ENCODE data around the gene P2RY8. TPM values are rescaled to one million over a fixed set of nuclear protein-coding genes. Genes with fewer than 3 reads are reported as not detected.
A peak's percentile ranks its signal among the peaks of the same experiment; 100 is the strongest.

Gene P2RY8
- total and polyA plus RNA-seq, 10 of the 15 experiments (the other 5 are each of a cell fraction or from before 2014, with no cell fraction given) = 2.0 to 64.4 (median 36.5) TPM

DNA sequence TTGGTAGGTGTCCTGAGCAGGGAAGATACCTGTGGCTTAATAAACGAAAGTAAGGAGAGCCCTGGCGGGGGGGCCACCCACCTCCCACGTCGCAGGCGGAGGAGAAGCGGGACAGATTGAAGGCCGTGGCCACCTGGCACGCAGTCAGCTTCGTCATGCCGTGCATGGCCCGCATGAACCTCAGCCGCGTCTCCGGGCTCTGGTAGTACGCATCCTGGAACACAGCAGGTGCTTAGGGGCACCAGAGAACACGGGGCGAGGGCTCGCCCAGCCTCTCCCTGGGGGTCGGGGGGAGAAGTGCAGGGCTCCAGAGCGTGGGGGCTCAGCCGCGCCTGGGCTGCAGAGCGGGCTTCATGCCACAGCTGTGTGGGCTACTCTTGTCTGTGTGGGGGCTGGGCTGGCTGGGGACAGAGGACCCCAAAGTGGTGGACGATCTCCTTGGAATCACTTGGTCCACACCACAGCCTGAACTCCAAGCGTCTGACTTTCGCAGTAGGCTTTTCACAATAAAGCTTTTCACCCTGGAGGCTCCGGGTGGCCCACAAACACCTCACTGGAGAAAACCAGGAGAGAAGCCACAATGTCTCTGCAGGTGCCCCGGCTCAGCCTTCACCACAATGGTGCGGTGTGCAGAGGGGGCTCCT lies 118.0 kb downstream of the P2RY8 start:
- ChIA-PET CTCF (no interaction called here), POLR2A (no interaction called here), RAD21 (ENCODE audit: unreplicated experiment) (no interaction called here), SMC1A (ENCODE audit: uncharacterized antibody, unreplicated experiment) (no interaction called here)
- 96% methylated on average over 25 of the region's 29 CpGs for WGBS (ENCODE audit: insufficient coverage, insufficient replicate concordance, low lambda C conversion rate, missing lambda C conversion rate)
- FAIRE-seq (no peak), ATAC-seq (no peak), DNase-seq (ENCODE audit: low read depth, low spot score) (no peak)
- no peak for TF ChIP-seq BMI1 (IDR thresholded peaks at IDR 0.05; ENCODE audit: borderline replicate concordance)
- TF ChIP-seq, protein P1, sequence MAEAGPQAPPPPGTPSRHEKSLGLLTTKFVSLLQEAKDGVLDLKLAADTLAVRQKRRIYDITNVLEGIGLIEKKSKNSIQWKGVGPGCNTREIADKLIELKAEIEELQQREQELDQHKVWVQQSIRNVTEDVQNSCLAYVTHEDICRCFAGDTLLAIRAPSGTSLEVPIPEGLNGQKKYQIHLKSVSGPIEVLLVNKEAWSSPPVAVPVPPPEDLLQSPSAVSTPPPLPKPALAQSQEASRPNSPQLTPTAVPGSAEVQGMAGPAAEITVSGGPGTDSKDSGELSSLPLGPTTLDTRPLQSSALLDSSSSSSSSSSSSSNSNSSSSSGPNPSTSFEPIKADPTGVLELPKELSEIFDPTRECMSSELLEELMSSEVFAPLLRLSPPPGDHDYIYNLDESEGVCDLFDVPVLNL (IDR thresholded peaks at IDR 0.05; ENCODE audit: low read depth, low read length) = no peak
- TF ChIP-seq, protein P2, sequence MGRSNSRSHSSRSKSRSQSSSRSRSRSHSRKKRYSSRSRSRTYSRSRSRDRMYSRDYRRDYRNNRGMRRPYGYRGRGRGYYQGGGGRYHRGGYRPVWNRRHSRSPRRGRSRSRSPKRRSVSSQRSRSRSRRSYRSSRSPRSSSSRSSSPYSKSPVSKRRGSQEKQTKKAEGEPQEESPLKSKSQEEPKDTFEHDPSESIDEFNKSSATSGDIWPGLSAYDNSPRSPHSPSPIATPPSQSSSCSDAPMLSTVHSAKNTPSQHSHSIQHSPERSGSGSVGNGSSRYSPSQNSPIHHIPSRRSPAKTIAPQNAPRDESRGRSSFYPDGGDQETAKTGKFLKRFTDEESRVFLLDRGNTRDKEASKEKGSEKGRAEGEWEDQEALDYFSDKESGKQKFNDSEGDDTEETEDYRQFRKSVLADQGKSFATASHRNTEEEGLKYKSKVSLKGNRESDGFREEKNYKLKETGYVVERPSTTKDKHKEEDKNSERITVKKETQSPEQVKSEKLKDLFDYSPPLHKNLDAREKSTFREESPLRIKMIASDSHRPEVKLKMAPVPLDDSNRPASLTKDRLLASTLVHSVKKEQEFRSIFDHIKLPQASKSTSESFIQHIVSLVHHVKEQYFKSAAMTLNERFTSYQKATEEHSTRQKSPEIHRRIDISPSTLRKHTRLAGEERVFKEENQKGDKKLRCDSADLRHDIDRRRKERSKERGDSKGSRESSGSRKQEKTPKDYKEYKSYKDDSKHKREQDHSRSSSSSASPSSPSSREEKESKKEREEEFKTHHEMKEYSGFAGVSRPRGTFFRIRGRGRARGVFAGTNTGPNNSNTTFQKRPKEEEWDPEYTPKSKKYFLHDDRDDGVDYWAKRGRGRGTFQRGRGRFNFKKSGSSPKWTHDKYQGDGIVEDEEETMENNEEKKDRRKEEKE (IDR thresholded peaks at IDR 0.05) = no peak
- peak; percentile 52 for TF ChIP-seq POLR2A (IDR thresholded peaks at IDR 0.05; ENCODE audit: low read depth, low read length)
- no peak for TF ChIP-seq SUPT20H (IDR thresholded peaks at IDR 0.05; ENCODE audit: borderline replicate concordance, control insufficient read depth, low read depth, low read length)
- no peak for TF ChIP-seq RUNX3 (IDR thresholded peaks at IDR 0.05; ENCODE audit: low read length)
- TF ChIP-seq, protein P3, sequence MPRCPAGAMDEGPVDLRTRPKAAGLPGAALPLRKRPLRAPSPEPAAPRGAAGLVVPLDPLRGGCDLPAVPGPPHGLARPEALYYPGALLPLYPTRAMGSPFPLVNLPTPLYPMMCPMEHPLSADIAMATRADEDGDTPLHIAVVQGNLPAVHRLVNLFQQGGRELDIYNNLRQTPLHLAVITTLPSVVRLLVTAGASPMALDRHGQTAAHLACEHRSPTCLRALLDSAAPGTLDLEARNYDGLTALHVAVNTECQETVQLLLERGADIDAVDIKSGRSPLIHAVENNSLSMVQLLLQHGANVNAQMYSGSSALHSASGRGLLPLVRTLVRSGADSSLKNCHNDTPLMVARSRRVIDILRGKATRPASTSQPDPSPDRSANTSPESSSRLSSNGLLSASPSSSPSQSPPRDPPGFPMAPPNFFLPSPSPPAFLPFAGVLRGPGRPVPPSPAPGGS (IDR thresholded peaks at IDR 0.05; ENCODE audit: borderline replicate concordance, insufficient read depth, low read depth, low read length, poor library complexity, severe bottlenecking) = peak; percentile 24
- 0 out of 2 replicates have a peak, but pooled peaks have one; percentile 32 for TF ChIP-seq POLR2AphosphoS5 (IDR thresholded peaks at IDR 0.05; ENCODE audit: low read length)
- TF ChIP-seq HDGF (IDR thresholded peaks at IDR 0.05) = no peak
- no peak for TF ChIP-seq NFYB (IDR thresholded peaks at IDR 0.05; ENCODE audit: insufficient read depth, low read depth, low read length)
- TF ChIP-seq, protein P4, sequence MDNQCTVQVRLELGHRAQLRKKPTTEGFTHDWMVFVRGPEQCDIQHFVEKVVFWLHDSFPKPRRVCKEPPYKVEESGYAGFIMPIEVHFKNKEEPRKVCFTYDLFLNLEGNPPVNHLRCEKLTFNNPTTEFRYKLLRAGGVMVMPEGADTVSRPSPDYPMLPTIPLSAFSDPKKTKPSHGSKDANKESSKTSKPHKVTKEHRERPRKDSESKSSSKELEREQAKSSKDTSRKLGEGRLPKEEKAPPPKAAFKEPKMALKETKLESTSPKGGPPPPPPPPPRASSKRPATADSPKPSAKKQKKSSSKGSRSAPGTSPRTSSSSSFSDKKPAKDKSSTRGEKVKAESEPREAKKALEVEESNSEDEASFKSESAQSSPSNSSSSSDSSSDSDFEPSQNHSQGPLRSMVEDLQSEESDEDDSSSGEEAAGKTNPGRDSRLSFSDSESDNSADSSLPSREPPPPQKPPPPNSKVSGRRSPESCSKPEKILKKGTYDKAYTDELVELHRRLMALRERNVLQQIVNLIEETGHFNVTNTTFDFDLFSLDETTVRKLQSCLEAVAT (IDR thresholded peaks at IDR 0.05) = no peak
- no peak for TF ChIP-seq JUND (IDR thresholded peaks at IDR 0.05; ENCODE audit: low read depth, low read length)
- TF ChIP-seq TBL1XR1 (IDR thresholded peaks at IDR 0.05; ENCODE audit: low read depth, low read length) = no peak
- H3K9me3 ChIP-seq (replicated peaks; ENCODE audit: control insufficient read depth, insufficient read depth, low read length) = peaks cover 23% of the 10 kb centered on the region
- peaks cover 30 to 32% of the 10 kb centered on the region in 2 experiments for H3K36me3 ChIP-seq (ENCODE audit: control insufficient read depth in 2 of 2, insufficient read depth in 2 of 2, low read length in 1 of 2)
- H4K20me1 ChIP-seq (ENCODE audit: control insufficient read depth, insufficient read depth) = no peaks in the 10 kb centered on the region
- no peak overlapping the region for H3K9ac ChIP-seq (ENCODE audit: control insufficient read depth, insufficient read depth, low read length)
- no peak overlapping the region for H3K4me3 ChIP-seq
- no peak overlapping the region for H2AFZ ChIP-seq (ENCODE audit: control insufficient read depth, low read depth, low read length)
- no peak overlapping the region for H3K27ac ChIP-seq (ENCODE audit: control insufficient read depth, insufficient read depth)
- intact Hi-C loops (cut with micrococcal nuclease; ENCODE audit: unreplicated experiment) (no loop called here), in situ Hi-C loops (cut with MboI) (no loop called here)
- no peaks in the 10 kb centered on the region for H3K4me1 ChIP-seq (ENCODE audit: control insufficient read depth, insufficient read depth, low read length)
- no peaks in the 10 kb centered on the region for H3K27me3 ChIP-seq (replicated peaks in 1 of 2; ENCODE audit: control insufficient read depth in 2 of 2, insufficient read depth in 2 of 2, low read length in 1 of 2)
- H3K4me2 ChIP-seq (ENCODE audit: control insufficient read depth, insufficient read depth) = no peak overlapping the region
- no TSS peak for BruUV-seq (replicated peaks)
- no peaks in the 10 kb centered on the region for H3K79me2 ChIP-seq (ENCODE audit: control insufficient read depth, insufficient read depth, low read length)
